PC-3 (cell line): ENCODE results near the gene TIMM8A. TPM values are rescaled to one million over a fixed set of nuclear protein-coding genes. Genes with fewer than 3 reads are reported as not detected.

Experiments
- ATAC-seq: fragments of 200-7000 bp; cut with Tn5 transposase; 2 replicates; pipeline ENCODE4 v1.9.1; 2020; ENCODE audit warnings: mild to moderate bottlenecking, moderate library complexity
- BruUV-seq: library from RNA; stranded (reverse); fragments of 400-500 nt; replicated peaks from 2 replicates; lab custom pipeline; 2021; lab: Mats Ljungman, UMichigan
- CTCF ChIA-PET: fragments of 300-600 bp; sonication (Branson Sonifier 250); formaldehyde crosslinking; loops from one replicate; lab custom pipeline; 2022; ENCODE audit warnings: antibody characterized with exemption; lab: Charles Lee
- POLR2A ChIA-PET: fragments of 300-600 bp; sonication (Branson Sonifier 250); formaldehyde crosslinking; loops from one replicate; lab custom pipeline; 2022; ENCODE audit warnings: antibody characterized with exemption; ENCODE audit not compliant: unreplicated experiment; lab: Charles Lee
- DNase-seq: peaks from one replicate; pipeline ENCODE4 v3.0.0-alpha.2; 2015
- H2AFZ ChIP-seq: fragments of 300-600 bp; sonication (generic); 2 replicates; pipeline ENCODE4 v1.6.0; 2016; ENCODE audit warnings: antibody characterized with exemption, low read length
- H3F3A ChIP-seq: fragments of 300-600 bp; sonication (generic); one replicate; pipeline ENCODE4 v1.6.0; 2017; ENCODE audit warnings: antibody characterized with exemption, low read length, control low read depth, mild to moderate bottlenecking; ENCODE audit not compliant: unreplicated experiment
- H3K27ac ChIP-seq: fragments of 300-600 bp; sonication (generic); 2 replicates; pipeline ENCODE4 v1.5.1; 2016; ENCODE audit warnings: mild to moderate bottlenecking, low read length
- H3K27me3 ChIP-seq: fragments of 300-600 bp; sonication (generic); 2 replicates; pipeline ENCODE4 v1.6.1; 2016; ENCODE audit warnings: low read length, mixed read lengths
- H3K36me3 ChIP-seq: fragments of 300-600 bp; sonication (generic); 2 replicates; pipeline ENCODE4 v1.6.1; 2016; ENCODE audit warnings: low read depth, mixed run types, low read length, mixed read lengths
- H3K4me1 ChIP-seq: fragments of 300-600 bp; sonication (generic); 2 replicates; pipeline ENCODE4 v1.5.1; 2016; ENCODE audit warnings: low read length; ENCODE audit not compliant: insufficient read depth
- H3K4me2 ChIP-seq: fragments of 300-600 bp; sonication (generic); 2 replicates; pipeline ENCODE4 v1.6.0; 2016; ENCODE audit warnings: low read length
- H3K4me3 ChIP-seq: fragments of 300-600 bp; sonication (generic); 2 replicates; pipeline ENCODE4 v1.5.1; 2016; ENCODE audit warnings: mild to moderate bottlenecking, low read length, mixed read lengths
- H3K79me2 ChIP-seq: fragments of 300-600 bp; sonication (generic); 2 replicates; pipeline ENCODE4 v1.6.1; 2017; ENCODE audit warnings: low read length, mixed read lengths
- H3K9ac ChIP-seq: fragments of 300-600 bp; sonication (generic); 2 replicates; pipeline ENCODE4 v1.6.0; 2016; ENCODE audit warnings: mild to moderate bottlenecking, low read length
- H3K9me2 ChIP-seq: fragments of 300-600 bp; sonication (generic); replicated peaks from 2 replicates; pipeline ENCODE4 v1.6.1; 2016; ENCODE audit warnings: mixed run types, low read length, mixed read lengths
- H3K9me3 ChIP-seq: fragments of 300-600 bp; sonication (generic); 2 replicates; pipeline ENCODE4 v1.6.1; 2016; ENCODE audit warnings: low read length, mixed read lengths
- H4K20me1 ChIP-seq: fragments of 300-600 bp; sonication (generic); 2 replicates; pipeline ENCODE4 v1.6.1; 2016; ENCODE audit warnings: low read length, mixed read lengths
- EZH2 ChIP-seq: fragments of 300-600 bp; sonication (generic); IDR thresholded peaks from one replicate; pipeline ENCODE4 v1.6.1; 2017; ENCODE audit warnings: antibody characterized with exemption, mild to moderate bottlenecking, low read length; ENCODE audit not compliant: unreplicated experiment
- EZH2phosphoT487 ChIP-seq: fragments of 300-600 bp; sonication (generic); IDR thresholded peaks from 2 replicates; pipeline ENCODE4 v1.6.1; 2018; ENCODE audit warnings: mild to moderate bottlenecking, antibody characterized with exemption, low read length, borderline replicate concordance
- intact Hi-C: fragments of 100-400 bp; cut with micrococcal nuclease; formaldehyde crosslinking; loops from 2 replicates; pipeline ENCODE4 v1.9.0; 2023
- total RNA-seq: library from RNA; depleted of rRNA; stranded (reverse); fragments of >200 nt; gene quantifications from 2 replicates; pipeline ENCODE4 v1.2.3, GENCODE V29; 2014
- TF ChIP-seq, protein P1 (sequence below): fragments of 300-600 bp; sonication (generic); conservative IDR thresholded peaks from 2 replicates; pipeline ENCODE4 v1.5.1; 2017; ENCODE audit warnings: antibody characterized with exemption, low read depth, mild to moderate bottlenecking, low read length

Gene TIMM8A
- total RNA-seq, 1 experiment from 2014 or later = 5.0 TPM

DNA sequence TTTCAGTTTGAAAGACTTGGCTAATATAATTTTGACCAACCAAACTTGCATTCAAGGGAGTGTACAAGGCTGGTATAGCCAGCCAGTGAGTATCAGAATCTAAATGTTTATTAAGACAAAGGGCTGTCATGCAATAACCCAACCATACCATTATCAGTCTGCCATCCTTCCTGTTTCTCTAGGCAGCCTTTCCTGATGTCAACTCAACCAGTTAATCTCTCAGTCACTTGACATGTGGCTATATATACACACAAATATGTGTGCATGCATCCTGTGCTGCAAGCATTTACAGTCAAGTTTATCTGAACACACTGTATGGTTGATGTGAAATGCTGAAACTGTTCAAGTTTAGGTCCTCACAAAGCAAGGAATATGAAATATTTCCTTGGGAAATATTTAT is 20.3 kb upstream of the TIMM8A start:
- no peaks in the 10 kb centered on the region for H4K20me1 ChIP-seq
- no peak for TF ChIP-seq EZH2
- no peaks in the 10 kb centered on the region for H3K36me3 ChIP-seq
- ChIA-PET CTCF (no interaction called here), POLR2A (no interaction called here)
- peaks cover 5% of the 10 kb centered on the region; the same call in 1 of the 2 replicates for H3K27me3 ChIP-seq
- intact Hi-C loops = no loop called here
- no peak overlapping the region for H2AFZ ChIP-seq
- ATAC-seq (no peak), DNase-seq (no peak)
- no peaks in the 10 kb centered on the region for H3K9me2 ChIP-seq
- H3K4me1 ChIP-seq = no peaks in the 10 kb centered on the region
- H3K27ac ChIP-seq = no peak overlapping the region
- no peaks in the 10 kb centered on the region for H3K9me3 ChIP-seq
- H3K4me3 ChIP-seq = no peak overlapping the region
- BruUV-seq = no TSS peak
- no peak overlapping the region for H3K4me2 ChIP-seq
- H3K9ac ChIP-seq = no peak overlapping the region
- H3F3A ChIP-seq = no peaks in the 10 kb centered on the region
- no peaks in the 10 kb centered on the region for H3K79me2 ChIP-seq

DNA sequence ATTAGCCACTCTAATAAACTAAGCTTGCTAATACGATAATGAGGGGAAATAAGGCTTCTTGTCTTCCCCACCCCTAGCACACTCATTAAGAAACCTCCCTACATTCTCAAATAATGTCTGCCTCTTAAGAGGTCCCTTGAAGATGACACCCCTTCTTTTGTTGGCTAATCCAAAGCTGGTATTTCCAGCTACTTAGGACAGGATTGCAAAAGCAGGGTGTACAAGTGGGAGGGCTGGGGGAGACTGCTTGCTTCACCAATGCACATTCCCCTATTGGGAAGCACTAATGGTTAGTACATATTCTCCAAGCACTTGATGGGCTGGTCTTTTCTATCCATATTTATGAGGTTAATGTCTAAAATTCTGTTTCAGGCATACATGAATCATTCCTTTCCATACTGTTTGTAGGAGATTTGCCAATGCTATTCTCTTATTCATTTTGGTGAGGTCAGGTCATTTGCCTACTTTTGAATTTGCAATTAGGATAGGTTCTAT is 16.8 kb upstream of the TIMM8A start:
- no peak for DNase-seq
- CTCF ChIA-PET = no interaction called here
- POLR2A ChIA-PET = no interaction called here
- Histone ChIP-seq H3K27me3 (peaks cover 5% of the 10 kb centered on the region; the same call in 1 of the 2 replicates), H3K4me3 (no peak overlapping the region), H3K4me1 (no peaks in the 10 kb centered on the region), H3K36me3 (no peaks in the 10 kb centered on the region), H3K9ac (no peak overlapping the region), H3K9me2 (no peaks in the 10 kb centered on the region), H4K20me1 (no peaks in the 10 kb centered on the region), H3K79me2 (no peaks in the 10 kb centered on the region), H3K9me3 (no peaks in the 10 kb centered on the region), H3K27ac (no peak overlapping the region), H3F3A (no peaks in the 10 kb centered on the region), H3K4me2 (no peak overlapping the region), H2AFZ (no peak overlapping the region)
- no TSS peak for BruUV-seq
- no peak for ATAC-seq
- intact Hi-C loops = no loop called here
- no peak for TF ChIP-seq EZH2phosphoT487

DNA sequence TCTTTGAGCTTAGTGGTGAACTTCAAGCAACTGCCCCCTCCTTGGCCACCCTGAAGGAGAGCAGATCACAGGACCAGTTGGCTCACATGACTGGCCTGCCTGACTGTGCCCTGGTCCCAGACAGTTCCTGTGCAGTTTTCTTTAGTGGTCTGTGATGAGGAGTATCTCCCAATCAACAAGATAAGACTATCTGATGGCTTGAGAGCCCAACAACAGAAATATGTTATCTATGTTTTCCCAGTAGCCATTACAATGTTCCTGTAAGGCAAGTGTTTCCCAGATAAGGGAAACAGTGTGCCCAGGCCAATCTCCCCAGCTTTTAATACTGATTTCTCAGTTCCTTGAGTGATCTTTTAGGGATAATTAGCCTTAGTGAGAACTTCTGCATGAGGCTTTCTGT is 14.2 kb upstream of the TIMM8A start:
- intact Hi-C loops = no loop called here
- Histone ChIP-seq H3K9me3 (no peaks in the 10 kb centered on the region), H3K4me3 (no peak overlapping the region), H4K20me1 (no peaks in the 10 kb centered on the region), H3F3A (no peaks in the 10 kb centered on the region), H2AFZ (no peak overlapping the region), H3K36me3 (no peaks in the 10 kb centered on the region), H3K79me2 (no peaks in the 10 kb centered on the region), H3K4me1 (no peaks in the 10 kb centered on the region), H3K9me2 (no peaks in the 10 kb centered on the region), H3K9ac (no peak overlapping the region), H3K27me3 (no peaks in the 10 kb centered on the region), H3K4me2 (no peak overlapping the region), H3K27ac (no peak overlapping the region)
- ATAC-seq = no peak
- TF ChIP-seq EZH2 = no peak
- TF ChIP-seq, protein P1, sequence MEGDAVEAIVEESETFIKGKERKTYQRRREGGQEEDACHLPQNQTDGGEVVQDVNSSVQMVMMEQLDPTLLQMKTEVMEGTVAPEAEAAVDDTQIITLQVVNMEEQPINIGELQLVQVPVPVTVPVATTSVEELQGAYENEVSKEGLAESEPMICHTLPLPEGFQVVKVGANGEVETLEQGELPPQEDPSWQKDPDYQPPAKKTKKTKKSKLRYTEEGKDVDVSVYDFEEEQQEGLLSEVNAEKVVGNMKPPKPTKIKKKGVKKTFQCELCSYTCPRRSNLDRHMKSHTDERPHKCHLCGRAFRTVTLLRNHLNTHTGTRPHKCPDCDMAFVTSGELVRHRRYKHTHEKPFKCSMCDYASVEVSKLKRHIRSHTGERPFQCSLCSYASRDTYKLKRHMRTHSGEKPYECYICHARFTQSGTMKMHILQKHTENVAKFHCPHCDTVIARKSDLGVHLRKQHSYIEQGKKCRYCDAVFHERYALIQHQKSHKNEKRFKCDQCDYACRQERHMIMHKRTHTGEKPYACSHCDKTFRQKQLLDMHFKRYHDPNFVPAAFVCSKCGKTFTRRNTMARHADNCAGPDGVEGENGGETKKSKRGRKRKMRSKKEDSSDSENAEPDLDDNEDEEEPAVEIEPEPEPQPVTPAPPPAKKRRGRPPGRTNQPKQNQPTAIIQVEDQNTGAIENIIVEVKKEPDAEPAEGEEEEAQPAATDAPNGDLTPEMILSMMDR = no peak
- TF ChIP-seq EZH2phosphoT487 = no peak
- BruUV-seq = no TSS peak
- ChIA-PET CTCF (no interaction called here), POLR2A (no interaction called here)
- DNase-seq = no peak

DNA sequence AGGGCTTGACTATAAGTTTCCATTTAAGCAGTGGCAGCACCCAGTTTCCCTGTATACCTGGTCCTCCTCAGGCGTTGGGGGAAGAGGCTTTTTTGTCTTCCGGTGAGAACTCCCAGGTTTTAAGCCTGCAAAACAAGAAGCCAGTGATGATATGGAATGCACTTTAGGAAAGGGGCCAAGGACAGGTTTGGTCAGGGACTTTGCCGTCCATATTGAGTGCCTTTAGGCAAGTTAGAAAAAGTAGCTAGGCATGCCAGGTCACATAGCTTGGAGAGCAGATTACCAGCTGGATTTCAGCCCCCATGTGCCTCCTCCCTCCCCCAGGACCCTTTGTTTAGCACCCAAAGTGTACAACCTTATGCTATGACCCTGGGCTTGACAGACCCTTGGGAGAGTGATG is 13.6 kb upstream of the TIMM8A start:
- Histone ChIP-seq H3K9me2 (no peaks in the 10 kb centered on the region), H3K4me3 (no peak overlapping the region), H3F3A (no peaks in the 10 kb centered on the region), H3K79me2 (no peaks in the 10 kb centered on the region), H4K20me1 (no peaks in the 10 kb centered on the region), H3K9ac (no peak overlapping the region), H3K4me1 (no peaks in the 10 kb centered on the region), H3K27ac (no peak overlapping the region), H2AFZ (no peak overlapping the region), H3K9me3 (no peaks in the 10 kb centered on the region), H3K4me2 (no peak overlapping the region), H3K27me3 (no peaks in the 10 kb centered on the region), H3K36me3 (no peaks in the 10 kb centered on the region)
- ChIA-PET CTCF (no interaction called here), POLR2A (no interaction called here)
- ATAC-seq (no peak), DNase-seq (no peak)
- no TSS peak for BruUV-seq
- intact Hi-C loops = no loop called here
- TF ChIP-seq, protein P1 = no peak
- TF ChIP-seq EZH2phosphoT487 = no peak
- no peak for TF ChIP-seq EZH2
